RWPE1 (cell line): ENCODE measurements around the gene CRABP2.

Source experiments
- CTCF ChIA-PET: fragments of 350-600 bp; sonication (Branson Sonifier 250); formaldehyde crosslinking; extraction: SDS; loops from one replicate; lab custom pipeline; 2021; lab: Yijun Ruan, JAX
- POLR2A ChIA-PET: fragments of 400-600 bp; formaldehyde crosslinking; extraction: SDS; loops from one replicate; lab custom pipeline; 2020; ENCODE audit warnings: antibody characterized with exemption; ENCODE audit not compliant: low non-redundant PET; lab: Yijun Ruan, JAX
- DNase-seq: peaks from one replicate; pipeline ENCODE4 v3.0.0; 2012; ENCODE audit warnings: low spot score
- H3K27ac ChIP-seq: fragments of 450-650 bp; 2 replicates; pipeline ENCODE4 v1.5.1; 2017
- CTCF ChIP-seq: fragments of 450-650 bp; conservative IDR thresholded peaks from 2 replicates; pipeline ENCODE4 v1.5.1; 2017; ENCODE audit warnings: low read depth, mild to moderate bottlenecking

The CRABP2 gene

GRCh38 chr1:156652131-156652991 is 53.0 kb downstream of the CRABP2 start:
- POLR2A ChIA-PET: interaction anchor here (0.6 kb wide), 1 partner anchor 32 kb away, joined by 3 read pairs; no protein-coding TSS in a partner anchor
- CTCF ChIA-PET: no interaction called here
- no peak for TF ChIP-seq CTCF
- DNase-seq: no peak
- no peak overlapping the region for H3K27ac ChIP-seq
